ENCODE measurements around the gene C10orf90.

Gene C10orf90

GRCh38 chr10:126523071-126523470 is 147.4 kb downstream of the C10orf90 start:
- no peak overlapping the region for H3K4me3 ChIP-seq (ENCODE audit: low read depth, low read length)
- H3K9me3 ChIP-seq (ENCODE audit: control insufficient read depth, insufficient read depth, low read depth, low read length) = no peaks in the 10 kb centered on the region
- ChIA-PET CTCF (no interaction called here), POLR2A (no interaction called here)
- TF ChIP-seq ZNF558 (tag by site-specific recombination; IDR thresholded peaks at IDR 0.05) (no peak), ZNF473 (tag by site-specific recombination; IDR thresholded peaks at IDR 0.05) (no peak), ZNF302 (tag by site-specific recombination; IDR thresholded peaks at IDR 0.05; ENCODE audit: low read depth) (no peak), ZFP37 (tag by site-specific recombination; IDR thresholded peaks at IDR 0.05) (no peak), ZNF48 (tag by site-specific recombination; IDR thresholded peaks at IDR 0.05) (no peak), ZNF138 (tag by site-specific recombination; IDR thresholded peaks at IDR 0.05; ENCODE audit: borderline replicate concordance) (no peak), ZNF610 (tag by site-specific recombination; IDR thresholded peaks at IDR 0.05; ENCODE audit: borderline replicate concordance) (no peak), ZNF530 (tag by site-specific recombination; IDR thresholded peaks at IDR 0.05; ENCODE audit: low read depth) (no peak), ZBTB17 (tag by site-specific recombination; IDR thresholded peaks at IDR 0.05) (no peak), HOXD13 (CRISPR knock-in tag; IDR thresholded peaks at IDR 0.05; ENCODE audit: borderline replicate concordance) (no peak), ZNF324 (tag by site-specific recombination; IDR thresholded peaks at IDR 0.05) (no peak), CTCF (tag by site-specific recombination; IDR thresholded peaks at IDR 0.05) (no peak), ZNF211 (tag by site-specific recombination; IDR thresholded peaks at IDR 0.05; ENCODE audit: low read depth) (no peak)
- H3K27ac ChIP-seq (ENCODE audit: extremely low read depth, low read depth, low read length) = no peak overlapping the region
- H3K36me3 ChIP-seq (ENCODE audit: control insufficient read depth in 2 of 2, insufficient read depth in 1 of 2, low read length in 2 of 2) = no peaks in the 10 kb centered on the region
- H3K4me1 ChIP-seq (ENCODE audit: control insufficient read depth, insufficient read depth, low read length) = no peaks in the 10 kb centered on the region

- Histone ChIP-seq H3K36me3 (ENCODE audit: control insufficient read depth in 2 of 2, insufficient read depth in 1 of 2, low read length in 2 of 2) (no peaks in the 10 kb centered on the region), H3K27ac (ENCODE audit: extremely low read depth, low read depth, low read length) (no peak overlapping the region), H3K4me1 (ENCODE audit: control insufficient read depth, insufficient read depth, low read length) (no peaks in the 10 kb centered on the region), H3K9me3 (ENCODE audit: control insufficient read depth, insufficient read depth, low read depth, low read length) (no peaks in the 10 kb centered on the region), H3K4me3 (ENCODE audit: low read depth, low read length) (no peak overlapping the region)
- ChIA-PET POLR2A (no interaction called here), CTCF (interaction anchor here (0.6 kb wide), 1 partner anchor 539 kb away, joined by 3 read pairs; no protein-coding TSS in a partner anchor)
- no peak for TF ChIP-seq ZSCAN30 (tag by site-specific recombination; IDR thresholded peaks at IDR 0.05)
- TF ChIP-seq ZNF24 (tag by site-specific recombination; IDR thresholded peaks at IDR 0.05) = no peak
- no peak for TF ChIP-seq HOXD13 (CRISPR knock-in tag; IDR thresholded peaks at IDR 0.05; ENCODE audit: borderline replicate concordance)
- no peak for TF ChIP-seq TCF7L2 (IDR thresholded peaks at IDR 0.05; ENCODE audit: borderline replicate concordance, low read depth, low read length)
Observed at GRCh38 chr10:126521399-126521798, 149.1 kb downstream of the C10orf90 start.

- H3K9me3 ChIP-seq (ENCODE audit: control insufficient read depth, insufficient read depth, low read depth, low read length) = no peaks in the 10 kb centered on the region
- H3K27ac ChIP-seq (ENCODE audit: extremely low read depth, low read depth, low read length) = no peak overlapping the region
- no peaks in the 10 kb centered on the region for H3K4me1 ChIP-seq (ENCODE audit: control insufficient read depth, insufficient read depth, low read length)
- ChIA-PET CTCF (no interaction called here), POLR2A (no interaction called here)
- H3K4me3 ChIP-seq (ENCODE audit: low read depth, low read length) = no peak overlapping the region
- TF ChIP-seq ZSCAN16 (tag by site-specific recombination; IDR thresholded peaks at IDR 0.05) = no peak
- no peak for TF ChIP-seq ZNF473 (tag by site-specific recombination; IDR thresholded peaks at IDR 0.05)
- no peaks in the 10 kb centered on the region for H3K36me3 ChIP-seq (ENCODE audit: control insufficient read depth in 2 of 2, insufficient read depth in 1 of 2, low read length in 2 of 2)
Observed at GRCh38 chr10:126520751-126521317, 149.7 kb downstream of the C10orf90 start.

DNA sequence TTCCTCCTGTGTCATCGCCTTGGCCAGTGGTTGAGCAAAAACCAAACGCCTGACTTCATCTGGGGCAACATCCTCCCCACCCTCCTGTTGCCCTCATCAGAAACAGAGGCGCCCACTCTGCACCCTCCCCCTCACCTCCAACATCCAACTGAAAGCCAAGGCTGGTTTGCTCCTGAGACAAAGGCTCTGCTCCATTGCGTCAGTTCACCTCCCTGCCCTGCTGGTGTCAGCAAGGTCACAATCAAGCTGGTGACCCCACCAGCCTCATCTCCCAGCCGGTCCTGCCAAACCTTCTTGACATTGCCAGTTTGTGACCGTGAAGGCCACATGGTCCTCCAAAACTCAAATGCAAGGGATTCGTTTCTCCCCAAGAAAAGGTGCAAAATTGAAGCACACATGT is 150.5 kb downstream of the C10orf90 start:
- POLR2A ChIA-PET = no interaction called here
- CTCF ChIA-PET = no interaction called here
- no peaks in the 10 kb centered on the region for H3K36me3 ChIP-seq (ENCODE audit: control insufficient read depth in 2 of 2, insufficient read depth in 1 of 2, low read length in 2 of 2)
- H3K4me3 ChIP-seq (ENCODE audit: low read depth, low read length) = no peak overlapping the region
- H3K4me1 ChIP-seq (ENCODE audit: control insufficient read depth, insufficient read depth, low read length) = no peaks in the 10 kb centered on the region
- no peaks in the 10 kb centered on the region for H3K9me3 ChIP-seq (ENCODE audit: control insufficient read depth, insufficient read depth, low read depth, low read length)
- no peak overlapping the region for H3K27ac ChIP-seq (ENCODE audit: extremely low read depth, low read depth, low read length)
- TF ChIP-seq TRIM28 (IDR thresholded peaks at IDR 0.05; ENCODE audit: borderline replicate concordance, low read length) = no peak
- TF ChIP-seq ZSCAN5A (tag by site-specific recombination; IDR thresholded peaks at IDR 0.05) = no peak
- no peak for TF ChIP-seq GLIS2 (tag by site-specific recombination; IDR thresholded peaks at IDR 0.05)
- TF ChIP-seq ZNF23 (tag by site-specific recombination; IDR thresholded peaks at IDR 0.05; ENCODE audit: borderline replicate concordance) = no peak
- no peak for TF ChIP-seq ZNF362 (tag by site-specific recombination; IDR thresholded peaks at IDR 0.05)
- TF ChIP-seq ZNF426 (tag by site-specific recombination; IDR thresholded peaks at IDR 0.05) = no peak
- TF ChIP-seq ATF2 (tag by site-specific recombination; IDR thresholded peaks at IDR 0.05; ENCODE audit: low read depth) = no peak
- no peak for TF ChIP-seq GLI4 (tag by site-specific recombination; IDR thresholded peaks at IDR 0.05)

Data from HEK293 (cell line).